Neural progenitor cell (in vitro differentiated cells): ENCODE measurements around the gene ABAT.

Source experiments
- CTCF ChIP-seq: fragments of 200-600 bp; sonication (generic); IDR thresholded peaks from 2 replicates; pipeline ENCODE4 v1.5.1; 2017; ENCODE audit warnings: antibody characterized with exemption, mild to moderate bottlenecking
- EZH2 ChIP-seq: fragments of 200-600 bp; sonication (generic); IDR thresholded peaks from 2 replicates; pipeline ENCODE4 v1.6.1; 2017; ENCODE audit warnings: antibody characterized with exemption, mild to moderate bottlenecking, moderate library complexity

- TF ChIP-seq CTCF (no peak), EZH2 (no peak)
Measured at GRCh38 chr16:8697965-8698364, 23.5 kb downstream of the ABAT start.
